Measurements from ENCODE around the gene SCN5A.

Gene SCN5A

GRCh38 chr3:38623539-38623938, 25.9 kb downstream of the SCN5A start:
- DNase-seq (ENCODE audit: low read depth, low spot score) = no peak

GRCh38 chr3:38622336-38622735, 27.2 kb downstream of the SCN5A start:
- no peak for DNase-seq (ENCODE audit: low read depth, low spot score)

DNA sequence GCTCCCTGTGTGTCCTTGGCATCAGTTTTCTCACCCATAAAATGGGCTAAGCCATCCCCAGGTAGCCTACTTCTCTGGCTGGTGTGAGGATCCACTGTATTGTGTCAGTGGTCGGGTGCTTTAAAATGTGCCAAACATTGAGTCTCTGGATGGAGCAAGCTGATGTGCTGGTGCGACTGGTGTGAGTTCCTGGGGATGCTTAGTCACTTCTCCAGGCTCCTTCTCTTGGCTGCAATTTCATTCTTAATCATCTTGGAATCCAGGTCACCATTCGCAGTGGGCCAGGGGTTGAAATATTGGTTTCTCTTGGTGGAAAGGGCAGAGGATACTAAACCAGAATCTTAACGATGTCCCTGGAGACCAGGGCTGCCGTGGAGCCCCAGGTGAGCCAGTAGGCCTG, 29.3 kb downstream of the SCN5A start:
- DNase-seq (ENCODE audit: low read depth, low spot score) = no peak

DNA sequence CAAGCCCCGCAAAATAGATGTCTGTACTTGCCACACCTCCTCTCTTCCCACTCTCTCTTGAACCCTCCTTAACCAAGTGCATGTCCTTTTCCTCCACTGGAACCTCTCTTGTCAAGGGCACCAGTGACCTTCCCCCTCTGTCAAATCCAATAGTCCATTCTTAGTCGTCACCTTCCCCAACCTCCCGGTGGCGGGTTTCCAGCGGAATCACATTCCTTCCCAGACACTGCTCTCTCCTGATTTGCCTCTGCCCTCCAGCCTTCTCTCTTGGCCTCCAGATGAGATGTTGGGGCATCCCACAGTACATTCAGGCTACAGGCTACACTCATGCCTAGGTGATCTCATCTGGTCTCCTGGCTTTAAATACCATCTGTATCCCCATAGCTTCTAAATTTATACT, 31.1 kb downstream of the SCN5A start:
- DNase-seq (ENCODE audit: low read depth, low spot score) = no peak

GRCh38 chr3:38617586-38617985, 31.9 kb downstream of the SCN5A start:
- DNase-seq (ENCODE audit: low read depth, low spot score) = no peak

DNA sequence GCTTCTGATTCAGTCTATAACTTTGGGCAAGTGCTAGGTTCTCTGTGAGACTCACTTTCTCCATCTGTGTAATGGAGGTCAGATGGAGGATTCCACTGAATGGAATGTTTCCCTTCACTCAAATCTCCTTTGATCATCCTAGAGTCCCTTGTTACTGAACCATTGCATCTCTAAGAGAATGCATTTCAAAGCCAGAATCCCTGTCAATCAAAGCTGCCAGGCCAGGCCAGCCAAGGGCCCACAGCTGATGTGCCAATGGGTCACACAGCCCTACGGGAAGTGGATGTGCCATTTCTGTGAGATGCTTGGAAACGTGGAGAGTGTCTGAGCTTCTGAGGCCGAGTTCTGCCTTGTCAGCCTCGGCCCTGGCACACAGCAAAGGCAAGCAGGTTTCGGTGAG, 32.4 kb downstream of the SCN5A start:
- no peak for DNase-seq (ENCODE audit: low read depth, low spot score)

- no peak for DNase-seq (ENCODE audit: low read depth, low spot score)
These were observed 32.8 kb downstream of the SCN5A start for GRCh38 chr3:38616658-38617057.

DNA sequence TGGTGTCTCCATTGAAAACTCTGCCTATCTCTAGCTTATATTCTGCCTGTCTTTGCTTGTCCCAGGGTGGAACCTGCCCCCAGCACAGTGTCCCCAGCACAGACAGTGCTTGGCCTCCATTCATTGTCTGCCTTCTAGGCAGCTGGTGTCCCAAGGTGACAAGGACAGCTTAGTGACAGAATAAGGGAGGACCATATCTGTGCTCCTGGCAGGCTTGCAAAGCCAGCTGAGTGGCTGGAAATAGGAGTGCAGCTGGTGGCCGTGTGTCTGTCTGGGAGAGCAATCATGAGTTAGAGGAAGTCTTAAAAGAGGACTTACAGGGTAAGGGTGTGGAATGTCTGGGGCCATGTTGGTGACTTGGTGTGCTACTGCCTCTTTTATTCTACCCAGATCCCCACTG, 33.4 kb downstream of the SCN5A start:
- DNase-seq (ENCODE audit: low read depth, low spot score) = no peak

DNA sequence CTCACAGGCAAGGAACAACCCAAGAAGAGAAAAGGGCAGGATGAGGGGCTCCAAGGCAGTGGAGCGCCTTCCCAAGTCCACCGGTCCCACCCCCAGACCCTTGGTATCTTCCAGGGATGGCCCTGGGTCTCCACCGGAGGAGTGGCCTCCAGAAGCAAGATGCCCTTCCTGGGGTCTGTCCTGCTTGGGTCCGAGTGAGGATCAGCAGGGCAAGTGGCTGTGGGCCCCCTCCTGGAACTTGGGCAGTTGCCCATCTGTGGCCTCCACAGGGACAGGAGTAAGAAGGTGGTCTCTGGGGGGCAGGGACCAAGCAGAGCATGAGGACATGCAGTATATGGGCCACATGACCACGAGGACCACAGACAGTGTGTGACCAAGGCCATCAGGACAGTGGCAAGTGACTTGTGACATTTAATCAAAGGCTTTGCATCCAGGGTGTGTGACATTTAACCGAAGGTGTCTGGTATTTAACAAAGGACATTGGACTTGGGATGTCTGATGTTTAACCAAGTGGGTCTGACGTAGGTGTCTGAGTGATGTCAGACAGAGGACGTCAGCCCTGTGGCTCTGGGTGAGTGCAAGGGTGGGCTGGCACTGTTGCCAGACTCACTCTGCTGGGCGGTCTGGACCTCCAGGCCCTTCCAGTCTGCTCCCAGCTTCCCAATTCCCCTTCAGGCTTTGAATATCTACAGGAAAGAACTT, 34.7 kb downstream of the SCN5A start:
- no peak for DNase-seq (ENCODE audit: low read depth, low spot score)

- no peak for DNase-seq (ENCODE audit: low read depth, low spot score)
These were observed 35.4 kb downstream of the SCN5A start for GRCh38 chr3:38614091-38614490.

DNA sequence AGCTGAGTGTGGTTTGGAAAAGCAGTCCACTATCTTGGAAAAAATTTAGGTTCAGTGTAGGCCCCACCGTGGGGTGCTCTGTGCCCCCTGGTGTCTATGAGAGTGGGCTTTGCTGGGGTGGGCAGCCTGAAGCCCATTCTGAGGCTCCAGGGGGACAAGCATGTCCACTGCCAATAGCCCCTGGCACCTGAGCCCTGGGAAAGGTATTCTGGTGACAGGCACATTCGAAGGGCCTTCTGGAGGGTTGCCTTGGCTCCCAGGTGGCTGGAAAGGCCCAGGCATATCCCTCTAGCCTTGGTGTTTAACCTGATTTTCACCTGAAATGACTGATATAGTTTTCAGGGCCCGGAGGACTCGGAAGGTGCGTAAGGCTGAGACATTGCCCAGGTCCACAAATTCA, 36.1 kb downstream of the SCN5A start:
- DNase-seq (ENCODE audit: low read depth, low spot score) = no peak

- DNase-seq (ENCODE audit: low read depth, low spot score) = no peak
These were observed 37.6 kb downstream of the SCN5A start for GRCh38 chr3:38611866-38612265.

DNA sequence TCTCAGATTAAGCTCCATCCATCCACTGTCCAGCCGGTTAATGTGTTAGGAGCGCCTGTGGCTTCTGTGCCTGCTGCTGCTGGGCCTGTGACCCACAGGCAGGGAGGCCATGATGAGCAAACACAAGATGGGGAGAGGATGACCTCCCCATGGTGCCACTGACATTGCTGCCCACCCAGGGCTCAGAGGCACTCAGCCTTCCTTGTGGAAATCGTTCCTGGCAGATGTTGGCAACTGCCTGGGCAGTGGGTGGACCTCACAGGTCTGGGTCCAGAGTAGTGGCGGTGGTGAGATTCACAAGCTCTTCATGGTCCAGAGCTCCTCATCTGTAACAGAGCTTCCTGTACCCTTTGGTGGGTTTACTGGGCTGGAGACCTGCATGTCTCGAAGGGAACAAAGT, 38.6 kb downstream of the SCN5A start:
- DNase-seq (ENCODE audit: low read depth, low spot score) = no peak

- DNase-seq (ENCODE audit: low read depth, low spot score) = no peak
These were observed 39.1 kb downstream of the SCN5A start for GRCh38 chr3:38610436-38610835.

DNA sequence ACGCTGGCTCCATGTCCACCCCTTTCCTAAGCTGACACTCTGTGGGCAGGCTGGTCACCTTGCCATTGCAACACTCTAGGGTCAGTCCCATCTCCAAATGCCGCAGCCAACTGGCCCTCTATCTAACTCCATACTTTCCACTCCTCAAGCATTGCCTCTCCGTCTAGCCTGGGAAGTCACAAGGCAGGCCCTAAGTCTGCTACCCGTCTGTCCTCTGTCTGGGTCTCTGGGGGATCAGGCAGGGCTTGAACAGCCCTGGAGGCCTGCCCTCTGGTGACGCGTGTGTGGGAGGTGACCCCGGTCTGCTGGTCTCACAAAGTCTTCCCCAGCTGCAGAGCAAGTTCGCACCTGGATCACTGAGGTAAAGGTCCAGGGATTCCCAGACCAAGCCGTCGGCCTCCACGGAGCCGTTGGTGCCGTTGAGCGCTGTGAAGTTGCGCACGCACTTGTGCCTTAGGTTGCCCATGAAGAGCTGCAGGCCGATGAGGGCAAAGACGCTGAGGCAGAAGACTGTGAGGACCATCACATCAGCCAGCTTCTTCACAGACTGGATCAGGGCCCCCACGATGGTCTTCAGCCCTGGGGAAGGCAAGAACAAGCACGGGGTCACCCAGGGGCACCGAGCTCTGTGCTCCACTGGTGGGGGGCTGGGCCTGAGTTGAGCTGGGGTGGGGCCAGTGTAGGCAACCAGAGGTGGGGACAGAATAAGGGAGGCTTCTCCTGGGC, 39.9 kb downstream of the SCN5A start:
- DNase-seq (ENCODE audit: low read depth, low spot score) = no peak

DNA sequence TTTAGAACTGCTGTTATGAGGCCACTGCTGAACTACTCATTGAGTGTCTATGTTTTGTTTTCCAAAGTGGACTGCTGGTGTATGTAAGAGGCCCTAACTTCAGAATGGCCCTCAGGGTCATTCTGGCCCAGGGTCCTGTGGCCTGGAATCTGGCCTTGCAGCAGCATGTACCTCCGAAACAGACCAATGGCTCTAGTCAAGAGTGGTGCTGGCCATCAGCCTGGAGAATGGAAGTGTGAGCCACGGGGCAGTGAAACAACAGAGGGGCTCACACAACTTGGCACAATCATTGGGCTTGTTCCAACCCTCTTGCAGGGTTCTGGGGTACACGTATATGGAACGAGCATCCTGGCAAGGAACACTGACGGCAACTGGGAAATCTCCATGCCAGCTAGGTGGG, 40.5 kb downstream of the SCN5A start:
- DNase-seq (ENCODE audit: low read depth, low spot score) = no peak

DNA sequence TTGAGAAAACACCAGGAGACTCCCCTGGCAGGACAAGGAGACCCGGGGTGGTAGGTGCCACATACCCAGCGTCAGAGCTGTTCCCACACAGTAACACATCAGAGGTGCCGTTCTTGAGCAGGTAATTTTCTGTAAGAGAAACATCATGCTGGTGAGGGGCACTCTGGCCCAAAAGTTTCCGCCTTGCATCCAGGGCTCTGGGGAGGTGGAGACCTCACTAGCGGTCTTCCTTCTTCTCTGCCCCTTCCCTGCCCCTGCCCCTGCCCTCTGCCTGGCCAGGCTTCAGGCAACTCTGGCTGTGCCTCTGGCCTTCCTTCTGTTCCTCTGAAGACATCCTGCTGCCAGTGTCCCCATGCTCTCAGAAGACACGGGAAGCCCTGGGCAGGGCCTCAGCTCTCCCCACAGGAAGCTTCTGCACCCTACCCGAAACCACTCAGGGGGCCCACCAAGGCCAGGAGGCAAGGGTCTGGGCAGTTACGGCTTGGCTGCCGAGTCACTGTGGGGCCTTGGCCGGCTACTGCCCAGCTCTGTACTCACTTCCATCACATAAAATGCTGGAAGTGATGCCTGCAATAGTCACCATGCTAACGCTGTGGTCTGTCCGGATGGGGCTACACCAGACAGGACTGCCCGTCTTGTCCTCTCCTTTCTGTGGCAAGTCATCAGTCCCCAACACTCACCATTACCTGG, 41.3 kb downstream of the SCN5A start:
- DNase-seq (ENCODE audit: low read depth, low spot score) = no peak

- no peak for DNase-seq (ENCODE audit: low read depth, low spot score)
These were observed 42.9 kb downstream of the SCN5A start for GRCh38 chr3:38606561-38606960.

GRCh38 chr3:38605981-38606380, 43.5 kb downstream of the SCN5A start:
- no peak for DNase-seq (ENCODE audit: low read depth, low spot score)

DNA sequence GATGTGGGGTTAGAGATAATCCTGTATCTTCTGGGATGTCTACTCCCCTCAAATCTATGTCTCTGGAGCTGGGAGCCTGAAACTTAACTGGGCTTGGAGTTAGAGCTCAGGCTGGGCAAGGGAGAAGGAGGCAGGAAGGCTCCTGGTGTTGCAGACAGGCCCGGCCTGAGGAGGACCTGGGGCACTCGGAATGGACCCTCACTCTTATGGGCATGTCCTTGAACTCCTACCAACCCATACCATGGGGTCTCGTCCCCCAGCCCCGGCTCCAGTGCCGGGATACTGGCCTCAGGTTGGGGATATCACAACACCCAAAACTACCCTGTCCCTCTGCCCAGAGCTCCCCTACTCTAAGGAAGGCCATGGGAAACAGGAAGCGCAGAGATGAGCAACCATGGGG, 45.2 kb downstream of the SCN5A start:
- no peak for DNase-seq (ENCODE audit: low read depth, low spot score)

DNA sequence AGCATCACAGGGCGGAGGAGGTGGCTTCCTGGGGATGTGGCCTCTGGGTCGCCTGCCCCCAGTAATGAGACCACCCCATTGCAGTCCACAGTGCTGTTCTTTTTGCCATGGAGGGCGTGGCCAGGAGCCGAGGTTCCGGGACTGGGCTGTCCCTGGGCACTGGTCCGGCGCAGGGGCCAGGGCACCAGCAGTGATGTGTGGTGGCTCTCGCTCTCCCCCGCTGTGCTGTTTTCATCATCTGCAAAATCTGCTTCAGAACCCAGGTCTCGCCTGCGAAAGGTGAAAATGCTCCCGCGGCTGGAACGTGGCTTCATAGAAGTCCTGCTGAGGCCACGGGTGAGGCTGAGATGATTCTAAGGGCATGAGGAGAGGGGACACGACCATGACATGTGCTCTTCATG, 45.8 kb downstream of the SCN5A start:
- no peak for DNase-seq (ENCODE audit: low read depth, low spot score)

DNA sequence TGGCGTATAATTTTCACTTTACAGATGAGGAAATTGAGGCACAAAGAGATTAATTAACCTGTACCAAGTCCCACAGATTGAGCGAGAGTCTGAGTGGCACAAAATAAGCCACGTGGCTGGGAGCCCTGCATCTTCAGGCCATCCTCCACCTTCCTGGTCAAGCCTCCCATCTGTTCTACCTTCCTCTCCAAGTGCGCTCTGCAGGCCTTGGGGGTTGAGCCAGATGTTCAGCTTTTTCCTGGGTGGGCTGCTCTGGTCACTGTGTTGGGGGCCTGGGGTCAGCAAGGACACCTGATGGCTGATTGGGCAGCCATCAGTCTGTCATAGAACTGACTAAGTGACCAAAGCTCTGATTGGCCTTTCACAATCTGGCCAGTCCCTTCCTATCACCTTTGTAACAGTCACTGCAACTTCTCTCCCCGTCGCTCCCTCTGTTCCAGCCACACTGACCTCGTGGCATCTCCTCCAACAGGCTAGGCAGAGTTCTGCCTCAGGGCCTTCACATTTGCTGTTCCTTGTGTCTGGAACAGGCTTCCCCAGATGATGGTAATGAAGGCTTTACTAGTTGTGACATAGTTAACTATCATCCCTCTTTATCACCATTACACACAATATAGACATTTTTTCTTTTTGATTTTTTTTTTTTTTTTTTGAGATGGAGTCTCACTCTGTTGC, 46.8 kb downstream of the SCN5A start:
- no peak for DNase-seq (ENCODE audit: low read depth, low spot score)
